ENCODE measurements around the gene MAB21L2. TPM values are rescaled to one million over a fixed set of nuclear protein-coding genes. Genes with fewer than 3 reads are reported as not detected.
"Not testable (repeated sequence)": the region's sequence is repeated elsewhere in the genome, so short reads cannot be mapped to it uniquely, and the experiment has no call there.

Gene MAB21L2
- total RNA-seq, 1 experiment from 2014 or later = not detected

DNA sequence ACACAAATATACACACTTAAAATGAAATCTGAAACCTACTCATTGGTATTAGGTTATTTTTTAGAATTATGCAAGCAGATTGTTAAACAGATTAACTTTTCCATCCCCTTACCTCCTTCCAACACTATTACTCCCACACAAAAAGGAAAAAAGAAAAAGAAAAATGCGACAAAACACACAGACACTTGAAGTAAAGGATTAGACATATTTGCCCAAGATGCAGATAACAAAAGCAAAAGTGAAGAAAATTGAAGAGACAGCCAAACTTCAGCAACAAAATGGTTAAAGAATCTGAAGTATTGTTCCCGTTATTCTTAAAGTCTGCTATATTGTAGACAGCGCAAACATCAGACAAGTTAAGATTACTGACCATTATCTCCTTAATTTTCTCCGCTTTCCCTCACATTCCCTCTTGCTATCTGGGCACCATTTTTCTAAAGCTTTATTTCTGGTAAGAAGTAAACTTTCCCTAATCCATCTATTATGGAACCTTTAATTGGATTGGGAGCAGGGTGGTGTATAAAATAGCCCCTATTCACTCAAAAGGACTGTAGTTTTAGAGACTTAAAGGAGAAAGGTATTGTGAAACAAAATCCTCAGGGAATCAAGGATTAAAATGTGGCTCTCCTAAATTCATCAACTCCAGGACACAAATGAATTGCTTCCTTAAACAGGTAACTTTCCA is 34.7 kb upstream of the MAB21L2 start:
- H3K4me3 Mint-ChIP-seq = no peak overlapping the region; a peak in 1 of 5 replicates
- Histone ChIP-seq H3K27me3 (ENCODE audit: insufficient read depth, low read length) (no peaks in the 10 kb centered on the region), H3T11ph (ENCODE audit: low read length) (no peak overlapping the region), H2AK5ac (ENCODE audit: insufficient read length, low read length) (no peak overlapping the region), H4K91ac (ENCODE audit: insufficient read length, low read depth, low read length) (no peak overlapping the region), H3K14ac (ENCODE audit: insufficient read depth, low read length) (no peak overlapping the region), H3K23ac (ENCODE audit: insufficient read length, low read depth, low read length) (no peak overlapping the region), H2BK20ac (ENCODE audit: low read depth, low read length, poor library complexity, severe bottlenecking) (no peak overlapping the region), H3K4me2 (ENCODE audit: insufficient read depth, insufficient read length, low read length) (no peak overlapping the region), H3K27ac (ENCODE audit: insufficient read length, low read depth, low read length) (no peak overlapping the region), H2AFZ (ENCODE audit: low read length) (no peak overlapping the region), H3K9ac (ENCODE audit: extremely low read depth, insufficient read length, low read length) (no peak overlapping the region), H2BK12ac (ENCODE audit: insufficient read length, low read depth, low read length) (no peak overlapping the region), H3K79me1 (ENCODE audit: insufficient read depth, low read depth, low read length, poor library complexity, severe bottlenecking) (no peaks in the 10 kb centered on the region), H3K4ac (ENCODE audit: low read depth, low read length) (no peak overlapping the region), H3K4me1 (ENCODE audit: insufficient read depth, low read length) (no peaks in the 10 kb centered on the region), H3K18ac (ENCODE audit: insufficient read length, low read depth, low read length) (no peak overlapping the region), H4K5ac (ENCODE audit: insufficient read length, low read depth, low read length) (no peak overlapping the region), H3K56ac (ENCODE audit: insufficient read length, low read depth, low read length) (no peak overlapping the region), H3K79me2 (ENCODE audit: insufficient read depth, low read length) (no peaks in the 10 kb centered on the region), H4K20me1 (ENCODE audit: control insufficient read depth, insufficient read depth, insufficient read length) (no peaks in the 10 kb centered on the region), H4K8ac (replicated peaks; ENCODE audit: insufficient read length, low read depth, low read length) (no peak overlapping the region), H2BK120ac (ENCODE audit: low read depth, low read length, poor library complexity, severe bottlenecking) (no peak overlapping the region), H2BK15ac (ENCODE audit: low read depth, low read length) (no peak overlapping the region), H3K9me3 (ENCODE audit: control insufficient read depth, low read depth, low read length) (no peaks in the 10 kb centered on the region), H2BK5ac (ENCODE audit: insufficient read length, low read length) (no peak overlapping the region), H3K23me2 (ENCODE audit: insufficient read length, low read depth, low read length, poor library complexity, severe bottlenecking) (no peaks in the 10 kb centered on the region)
- no peak for DNase-seq
- no peaks in the 10 kb centered on the region for H3K27me3 Mint-ChIP-seq (ENCODE audit: low read depth)
- peaks cover 17 to 20% of the 10 kb centered on the region in 2 experiments for H3K4me1 Mint-ChIP-seq
- WGBS (ENCODE audit: extremely low coverage, insufficient read length, low lambda C conversion rate) = no CpG with 5 or more reads among the region's 4 CpGs
- TF ChIP-seq, protein P1, sequence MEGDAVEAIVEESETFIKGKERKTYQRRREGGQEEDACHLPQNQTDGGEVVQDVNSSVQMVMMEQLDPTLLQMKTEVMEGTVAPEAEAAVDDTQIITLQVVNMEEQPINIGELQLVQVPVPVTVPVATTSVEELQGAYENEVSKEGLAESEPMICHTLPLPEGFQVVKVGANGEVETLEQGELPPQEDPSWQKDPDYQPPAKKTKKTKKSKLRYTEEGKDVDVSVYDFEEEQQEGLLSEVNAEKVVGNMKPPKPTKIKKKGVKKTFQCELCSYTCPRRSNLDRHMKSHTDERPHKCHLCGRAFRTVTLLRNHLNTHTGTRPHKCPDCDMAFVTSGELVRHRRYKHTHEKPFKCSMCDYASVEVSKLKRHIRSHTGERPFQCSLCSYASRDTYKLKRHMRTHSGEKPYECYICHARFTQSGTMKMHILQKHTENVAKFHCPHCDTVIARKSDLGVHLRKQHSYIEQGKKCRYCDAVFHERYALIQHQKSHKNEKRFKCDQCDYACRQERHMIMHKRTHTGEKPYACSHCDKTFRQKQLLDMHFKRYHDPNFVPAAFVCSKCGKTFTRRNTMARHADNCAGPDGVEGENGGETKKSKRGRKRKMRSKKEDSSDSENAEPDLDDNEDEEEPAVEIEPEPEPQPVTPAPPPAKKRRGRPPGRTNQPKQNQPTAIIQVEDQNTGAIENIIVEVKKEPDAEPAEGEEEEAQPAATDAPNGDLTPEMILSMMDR (conservative IDR thresholded peaks at IDR 0.05) = no peak
- H3K27ac Mint-ChIP-seq = peak overlapping the region in 2 of 3 experiments; percentile 22 to 67; a peak in 3 of 7 replicates
- H3K36me3 Mint-ChIP-seq (ENCODE audit: insufficient read depth in 1 of 3, low read depth in 3 of 3) = peaks cover 0 to 2% (median 0%) of the 10 kb centered on the region in 3 experiments; a peak in 1 of 7 replicates
- H3K9me3 Mint-ChIP-seq = no peaks in the 10 kb centered on the region

DNA sequence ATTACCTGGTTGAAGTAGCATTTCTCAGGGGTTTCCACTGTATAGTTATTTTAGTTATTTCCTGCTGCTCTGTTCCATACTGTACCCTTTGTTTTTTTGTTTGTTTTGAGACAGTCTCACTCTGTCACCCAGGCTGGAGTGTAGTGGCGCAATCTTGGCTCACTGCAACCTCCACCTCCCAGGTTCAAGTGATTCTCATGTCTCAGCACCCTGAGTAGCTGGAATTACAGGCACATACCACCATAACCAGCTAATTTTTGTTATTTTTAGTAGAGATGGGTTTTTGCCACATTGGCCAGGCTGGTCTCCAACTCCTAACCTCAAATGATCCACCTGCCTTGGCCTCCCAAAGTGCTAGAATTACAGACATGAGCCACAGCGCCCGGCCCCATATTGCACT is 24.1 kb upstream of the MAB21L2 start:
- H4K20me1 ChIP-seq (ENCODE audit: control insufficient read depth, insufficient read depth, insufficient read length); H2BK5ac ChIP-seq (ENCODE audit: insufficient read length, low read length); H3K9me3 Mint-ChIP-seq; DNase-seq; H3K4me1 ChIP-seq (ENCODE audit: insufficient read depth, low read length); H3K79me2 ChIP-seq (ENCODE audit: insufficient read depth, low read length); H3T11ph ChIP-seq (ENCODE audit: low read length); H3K27me3 ChIP-seq (ENCODE audit: insufficient read depth, low read length); H3K27ac ChIP-seq (ENCODE audit: insufficient read length, low read depth, low read length); H3K56ac ChIP-seq (ENCODE audit: insufficient read length, low read depth, low read length); H3K4me1 Mint-ChIP-seq; H3K23ac ChIP-seq (ENCODE audit: insufficient read length, low read depth, low read length); H3K9me3 ChIP-seq (ENCODE audit: control insufficient read depth, low read depth, low read length); H3K27ac Mint-ChIP-seq; H3K4ac ChIP-seq (ENCODE audit: low read depth, low read length); H2BK120ac ChIP-seq (ENCODE audit: low read depth, low read length, poor library complexity, severe bottlenecking); H2AFZ ChIP-seq (ENCODE audit: low read length); H2AK5ac ChIP-seq (ENCODE audit: insufficient read length, low read length); H4K8ac ChIP-seq (replicated peaks; ENCODE audit: insufficient read length, low read depth, low read length); H3K27me3 Mint-ChIP-seq (ENCODE audit: low read depth); H2BK15ac ChIP-seq (ENCODE audit: low read depth, low read length); H3K23me2 ChIP-seq (ENCODE audit: insufficient read length, low read depth, low read length, poor library complexity, severe bottlenecking); H3K4me3 Mint-ChIP-seq; H3K14ac ChIP-seq (ENCODE audit: insufficient read depth, low read length); H3K4me2 ChIP-seq (ENCODE audit: insufficient read depth, insufficient read length, low read length); H4K91ac ChIP-seq (ENCODE audit: insufficient read length, low read depth, low read length); H3K18ac ChIP-seq (ENCODE audit: insufficient read length, low read depth, low read length); H3K9ac ChIP-seq (ENCODE audit: extremely low read depth, insufficient read length, low read length); H3K79me1 ChIP-seq (ENCODE audit: insufficient read depth, low read depth, low read length, poor library complexity, severe bottlenecking); H2BK20ac ChIP-seq (ENCODE audit: low read depth, low read length, poor library complexity, severe bottlenecking); H3K36me3 Mint-ChIP-seq (ENCODE audit: insufficient read depth in 1 of 3, low read depth in 3 of 3); H2BK12ac ChIP-seq (ENCODE audit: insufficient read length, low read depth, low read length); H4K5ac ChIP-seq (ENCODE audit: insufficient read length, low read depth, low read length): not testable (repeated sequence)
- no CpG with 5 or more reads among the region's 3 CpGs for WGBS (ENCODE audit: extremely low coverage, insufficient read length, low lambda C conversion rate)

All from H9 (cell line).